Neuronal stem cell (in vitro differentiated cells): Measurements from ENCODE around the gene EPHA10.

Experiments used
- DNase-seq: peaks from one replicate; pipeline ENCODE4 v3.0.0-alpha.2; 2013; ENCODE audit warnings: low spot score
- H2AFZ ChIP-seq: one replicate; pipeline ENCODE4 v1.6.1; 2013; ENCODE audit warnings: mild to moderate bottlenecking, low read length, inconsistent platforms
- H2AK5ac ChIP-seq: 2 replicates; pipeline ENCODE4 v1.6.1; 2013; ENCODE audit warnings: low read depth, mild to moderate bottlenecking, inconsistent platforms, low read length, moderate library complexity, mixed read lengths
- H2BK120ac ChIP-seq: 2 replicates; pipeline ENCODE4 v1.6.1; 2013; ENCODE audit warnings: low read depth, mild to moderate bottlenecking, inconsistent platforms, low read length, moderate library complexity, mixed read lengths
- H2BK12ac ChIP-seq: one replicate; pipeline ENCODE4 v1.6.1; 2013; ENCODE audit warnings: low read length, inconsistent platforms
- H2BK15ac ChIP-seq: 2 replicates; pipeline ENCODE4 v1.6.1; 2013; ENCODE audit warnings: mild to moderate bottlenecking, low read length, inconsistent platforms, mixed read lengths
- H2BK5ac ChIP-seq: one replicate; pipeline ENCODE4 v1.6.1; 2013; ENCODE audit warnings: inconsistent platforms, mild to moderate bottlenecking, low read length, moderate library complexity
- H3K14ac ChIP-seq: one replicate; pipeline ENCODE4 v1.6.1; 2013; ENCODE audit warnings: low read length, inconsistent platforms
- H3K18ac ChIP-seq: 2 replicates; pipeline ENCODE4 v1.6.1; 2013; ENCODE audit warnings: low read length, inconsistent platforms
- H3K23ac ChIP-seq: 2 replicates; pipeline ENCODE4 v1.6.1; 2013; ENCODE audit warnings: low read depth, mild to moderate bottlenecking, mixed read lengths, low read length, inconsistent platforms; ENCODE audit not compliant: poor library complexity
- H3K27ac ChIP-seq: replicated peaks from 3 replicates; pipeline ENCODE4 v1.5.1; 2013; ENCODE audit warnings: low read length, inconsistent platforms
- H3K27me3 ChIP-seq, 3 experiments: 2 replicates each; pipeline ENCODE4 v1.6.1; 2013; ENCODE audit warnings: low read length in 3 of 3, mild to moderate bottlenecking in 2 of 3, inconsistent platforms in 1 of 3, low read depth in 1 of 3, mixed read lengths in 1 of 3, moderate library complexity in 1 of 3; ENCODE audit not compliant: control insufficient read depth in 3 of 3, insufficient read depth in 3 of 3
- H3K36me3 ChIP-seq, 2 donors: replicated peaks in 1 of 2; 2 replicates each; pipeline ENCODE4 v1.6.1; 2013; ENCODE audit warnings: low read length in 2 of 2; ENCODE audit not compliant: control insufficient read depth in 2 of 2, insufficient read depth in 2 of 2
- H3K4ac ChIP-seq: 2 replicates; pipeline ENCODE4 v1.6.1; 2013; ENCODE audit warnings: inconsistent platforms, mild to moderate bottlenecking, low read length, moderate library complexity
- H3K4me1 ChIP-seq, 2 donors: 1 replicate in 1 of 2; 2 replicates in 1 of 2; pipeline ENCODE4 v1.6.1; 2013; ENCODE audit warnings: low read length in 2 of 2, low read depth in 1 of 2; ENCODE audit not compliant: control insufficient read depth in 2 of 2, insufficient read depth in 1 of 2
- H3K4me2 ChIP-seq: one replicate; pipeline ENCODE4 v1.6.1; 2013; ENCODE audit warnings: mild to moderate bottlenecking, low read length, inconsistent platforms; ENCODE audit not compliant: insufficient read depth, poor library complexity, severe bottlenecking
- H3K4me3 ChIP-seq, 2 donors: 2 replicates each; pipeline ENCODE4 v1.5.1; 2013; ENCODE audit warnings: low read length in 2 of 2, mild to moderate bottlenecking in 2 of 2, inconsistent platforms in 1 of 2, moderate library complexity in 1 of 2
- H3K79me1 ChIP-seq: one replicate; pipeline ENCODE4 v1.6.1; 2013; ENCODE audit warnings: low read depth, mild to moderate bottlenecking, inconsistent platforms, low read length, moderate library complexity
- H3K9ac ChIP-seq: one replicate; pipeline ENCODE4 v1.6.1; 2013; ENCODE audit warnings: mild to moderate bottlenecking, low read depth, low read length, inconsistent platforms; ENCODE audit not compliant: poor library complexity
- H3K9me3 ChIP-seq, 2 donors: replicated peaks in 1 of 2; 2 replicates each; pipeline versions ENCODE3 to v1.6.1; 2013; ENCODE audit warnings: low read length in 2 of 2, mild to moderate bottlenecking in 2 of 2, inconsistent platforms in 1 of 2, low read depth in 1 of 2, mixed read lengths in 1 of 2, moderate library complexity in 1 of 2; ENCODE audit not compliant: control insufficient read depth in 2 of 2, insufficient read depth in 1 of 2
- H4K8ac ChIP-seq: one replicate; pipeline ENCODE4 v1.6.1; 2013; ENCODE audit warnings: low read depth, mild to moderate bottlenecking, inconsistent platforms, low read length, moderate library complexity
- H4K91ac ChIP-seq: one replicate; pipeline ENCODE4 v1.6.1; 2013; ENCODE audit warnings: low read length, low read depth, mild to moderate bottlenecking, inconsistent platforms; ENCODE audit not compliant: poor library complexity
- WGBS, 2 donors: extraction: QIAGEN DNeasy Blood & Tissue Kit; methylation state at CpG; one replicate each; pipeline ENCODE4 v1.1.7; 2013; ENCODE audit warnings: missing lambda C conversion rate in 2 of 2, mixed read lengths in 1 of 2; ENCODE audit not compliant: insufficient read length in 2 of 2, insufficient replicate concordance in 1 of 2; ENCODE audit errors: extremely low coverage in 2 of 2; 5-methylcytosine and 5-hydroxymethylcytosine counted together

EPHA10 gene

GRCh38 chr1:37714226-37714625 lies 50.7 kb downstream of the EPHA10 start:
- no CpG with 5 or more reads among the region's 8 CpGs for WGBS, 2 donors
- Histone ChIP-seq H2AK5ac (no peak overlapping the region), H3K9ac (no peak overlapping the region), H3K18ac (no peak overlapping the region), H3K27me3 (peaks cover 0 to 18% (median 0%) of the 10 kb centered on the region in 3 experiments), H3K36me3 (peaks cover 6 to 19% of the 10 kb centered on the region in 2 donors), H3K9me3 (peaks cover 0 to 2% of the 10 kb centered on the region in 2 donors), H3K4me3 (no peak overlapping the region), H3K4me2 (no peak overlapping the region), H3K79me1 (no peaks in the 10 kb centered on the region), H2BK12ac (no peak overlapping the region), H2BK5ac (no peak overlapping the region), H3K4ac (no peak overlapping the region), H3K27ac (no peak overlapping the region), H2AFZ (no peak overlapping the region), H3K23ac (no peak overlapping the region), H4K91ac (no peak overlapping the region), H3K4me1 (no peaks in the 10 kb centered on the region), H2BK120ac (no peak overlapping the region), H4K8ac (no peak overlapping the region), H2BK15ac (no peak overlapping the region), H3K14ac (no peak overlapping the region)
- no peak for DNase-seq

DNA sequence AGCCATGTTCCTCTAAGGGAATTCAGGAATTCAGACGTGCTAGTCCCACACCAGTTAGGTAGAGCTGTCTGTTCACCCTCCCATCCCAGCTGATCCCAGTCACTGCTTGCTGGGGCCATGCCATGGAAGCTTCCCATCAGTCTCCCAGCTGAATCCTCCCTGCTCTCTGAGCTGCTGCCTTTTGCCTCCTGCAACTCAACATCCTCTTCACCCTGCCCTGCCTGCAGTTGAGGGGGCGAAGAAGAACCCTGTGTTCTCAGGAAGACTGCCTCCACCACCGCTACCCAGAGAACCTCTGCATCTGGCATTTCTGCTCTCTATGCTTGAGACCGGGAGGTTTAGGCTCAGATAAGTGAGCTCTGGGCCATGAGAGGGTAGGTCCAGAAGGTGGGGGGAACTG lies 56.4 kb downstream of the EPHA10 start:
- whole genome bisulfite sequencing, 2 donors, result no CpG with 5 or more reads among the region's 4 CpGs
- Histone ChIP-seq H2AFZ (no peak overlapping the region), H4K91ac (no peak overlapping the region), H3K4ac (no peak overlapping the region), H3K9ac (peak overlapping the region; percentile 33), H3K23ac (peak overlapping the region; percentile 17), H3K14ac (no peak overlapping the region), H4K8ac (no peak overlapping the region), H3K18ac (no peak overlapping the region), H3K9me3 (peaks cover 0 to 5% of the 10 kb centered on the region in 2 donors), H3K79me1 (no peaks in the 10 kb centered on the region), H2AK5ac (no peak overlapping the region), H2BK15ac (no peak overlapping the region), H3K27me3 (peaks cover 0 to under 1% (median 0%) of the 10 kb centered on the region in 3 experiments), H2BK12ac (no peak overlapping the region), H2BK120ac (no peak overlapping the region), H3K4me2 (no peak overlapping the region), H3K4me3 (no peak overlapping the region), H3K4me1 (no peaks in the 10 kb centered on the region), H3K27ac (no peak overlapping the region), H3K36me3 (peaks cover 47 to 71% of the 10 kb centered on the region in 2 donors), H2BK5ac (no peak overlapping the region)
- DNase-seq, result no peak

DNA sequence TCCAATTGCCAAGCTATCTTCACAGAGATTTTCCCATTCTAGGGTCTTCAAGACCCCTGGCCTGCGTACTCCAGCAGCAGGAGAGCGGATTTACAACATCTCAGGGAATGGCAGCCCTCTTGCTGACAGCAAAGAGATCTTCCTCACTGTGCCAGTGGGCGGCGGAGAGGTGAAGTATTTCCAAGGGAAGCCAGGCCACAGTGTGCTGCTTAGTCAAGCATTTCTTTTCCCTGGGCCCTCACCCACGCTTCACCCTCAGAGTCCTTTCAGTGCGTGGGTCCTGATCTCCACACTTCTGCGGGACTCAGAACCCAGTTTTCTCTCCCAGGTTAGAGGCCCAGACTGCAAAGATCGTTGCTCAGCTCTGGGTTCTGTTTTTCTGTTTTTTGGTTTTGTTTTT lies 59.5 kb downstream of the EPHA10 start:
- Histone ChIP-seq H3K4me2 (no peak overlapping the region), H3K4me3 (no peak overlapping the region), H3K4ac (no peak overlapping the region), H3K9ac (no peak overlapping the region), H2BK15ac (no peak overlapping the region), H3K36me3 (peaks cover 64 to 92% of the 10 kb centered on the region in 2 donors), H3K9me3 (peaks cover 0 to 5% of the 10 kb centered on the region in 2 donors), H2AFZ (no peak overlapping the region), H2AK5ac (no peak overlapping the region), H3K23ac (no peak overlapping the region), H3K14ac (no peak overlapping the region), H2BK120ac (no peak overlapping the region), H3K27me3 (no peaks in the 10 kb centered on the region), H2BK12ac (no peak overlapping the region), H2BK5ac (no peak overlapping the region), H4K91ac (no peak overlapping the region), H3K27ac (no peak overlapping the region), H3K18ac (no peak overlapping the region), H3K79me1 (no peaks in the 10 kb centered on the region), H3K4me1 (no peaks in the 10 kb centered on the region), H4K8ac (no peak overlapping the region)
- no peak for DNase-seq
- no CpG with 5 or more reads among the region's 8 CpGs for WGBS, 2 donors

DNA sequence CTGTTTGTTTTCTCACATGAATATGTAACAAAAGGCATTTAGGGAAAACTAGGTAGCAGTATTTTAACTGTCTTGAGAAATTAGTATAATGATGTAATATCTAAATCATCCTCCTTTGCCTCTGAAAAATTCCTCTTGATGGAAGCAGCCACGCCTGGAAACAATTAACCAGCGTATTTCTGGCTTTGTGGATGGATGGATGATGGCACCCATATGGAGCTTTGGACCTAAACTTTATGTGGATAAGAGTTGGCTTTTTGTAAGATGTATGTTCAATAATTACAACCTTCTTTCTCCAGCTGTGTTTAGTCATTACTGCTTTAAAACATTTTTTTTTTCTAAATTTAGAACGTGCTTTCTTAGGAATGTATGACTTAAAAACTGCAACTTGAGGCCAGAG lies 60.0 kb downstream of the EPHA10 start:
- H3K4me2 ChIP-seq, result no peak overlapping the region
- H3K4me3 ChIP-seq, result no peak overlapping the region
- H3K27ac ChIP-seq, result no peak overlapping the region
- H2BK120ac ChIP-seq, result no peak overlapping the region
- no peak overlapping the region for H4K8ac ChIP-seq
- H3K9me3 ChIP-seq, result peaks cover 0 to 3% of the 10 kb centered on the region in 2 donors
- H3K18ac ChIP-seq, result no peak overlapping the region
- no peak overlapping the region for H3K23ac ChIP-seq
- H4K91ac ChIP-seq, result no peak overlapping the region
- DNase-seq, result no peak
- no CpG with 5 or more reads among the region's 3 CpGs for WGBS, 2 donors
- no peak overlapping the region for H2AK5ac ChIP-seq
- no peak overlapping the region for H3K4ac ChIP-seq
- peaks cover 64 to 92% of the 10 kb centered on the region in 2 donors for H3K36me3 ChIP-seq
- no peak overlapping the region for H2BK12ac ChIP-seq
- no peak overlapping the region for H2BK15ac ChIP-seq
- no peaks in the 10 kb centered on the region for H3K4me1 ChIP-seq
- no peaks in the 10 kb centered on the region for H3K79me1 ChIP-seq
- no peaks in the 10 kb centered on the region for H3K27me3 ChIP-seq
- H2AFZ ChIP-seq, result no peak overlapping the region
- no peak overlapping the region for H3K14ac ChIP-seq
- no peak overlapping the region for H3K9ac ChIP-seq
- H2BK5ac ChIP-seq, result no peak overlapping the region
